ENCODE data around the gene SLIT1.
A peak's percentile ranks its signal among the peaks of the same experiment; 100 is the strongest.

SLIT1 gene

DNA sequence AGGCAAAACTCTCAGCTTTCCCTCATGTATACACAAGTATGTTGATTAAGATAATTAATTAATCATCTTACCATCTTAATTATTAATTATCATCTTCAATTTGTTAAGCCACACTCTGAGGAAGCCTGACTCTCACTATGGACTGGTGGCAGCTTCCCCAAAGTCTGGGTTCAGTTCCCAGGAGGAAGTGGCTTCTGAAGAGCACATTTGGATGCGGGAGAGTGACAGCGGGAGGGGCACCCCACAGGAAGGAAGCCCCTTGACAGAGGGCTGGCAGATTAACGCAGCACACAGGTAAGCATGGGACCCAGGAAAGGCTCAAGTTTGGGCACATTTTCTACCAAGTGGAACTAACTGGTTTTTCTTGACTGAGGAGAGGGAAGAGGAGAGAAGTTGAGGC is 13.4 kb upstream of the SLIT1 start:
- no peak for DNase-seq

- DNase-seq = no peak
These were observed 11.3 kb upstream of the SLIT1 start for GRCh38 chr10:97197030-97197500.

DNA sequence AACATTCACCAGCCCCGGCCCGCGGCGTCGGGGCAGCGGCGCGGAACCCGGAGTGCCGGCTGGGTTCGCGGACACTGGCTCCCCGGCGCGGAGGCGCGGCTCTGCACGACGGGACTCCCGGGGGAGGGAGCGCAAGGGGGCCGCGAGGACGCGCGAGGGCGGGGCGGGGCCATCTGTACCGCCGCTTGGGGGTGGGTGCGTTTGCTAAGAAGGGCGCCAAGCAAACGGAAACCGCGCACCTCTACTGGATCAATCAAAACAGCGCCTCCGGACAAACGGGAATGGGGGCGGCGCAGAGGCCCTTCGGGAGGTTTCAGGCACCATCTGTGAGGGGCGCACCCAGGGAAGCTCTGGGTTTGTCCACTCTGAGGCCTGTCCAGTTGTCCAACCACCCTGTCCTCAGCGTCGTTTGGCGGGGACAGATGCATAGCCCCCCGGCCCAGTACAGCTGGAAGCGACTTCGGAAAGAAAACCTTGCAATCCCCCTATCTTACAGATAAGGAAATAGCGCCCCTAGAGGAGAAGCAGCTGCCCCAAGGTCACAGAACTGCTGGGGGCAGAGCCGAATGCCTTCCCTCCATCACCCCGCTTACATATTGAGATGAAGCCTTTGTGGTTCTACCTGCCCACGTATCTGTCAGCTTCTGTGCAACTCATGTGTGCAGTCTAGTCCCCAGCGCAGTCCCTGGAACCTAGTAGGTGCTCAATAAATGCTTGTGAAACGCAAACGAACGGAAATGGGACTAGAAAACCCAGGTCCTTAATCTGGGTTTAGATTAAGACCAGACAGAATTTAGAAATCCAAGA is 10.7 kb upstream of the SLIT1 start:
- DNase-seq = peak; percentile 53

- no peak for DNase-seq
These were observed 10.0 kb upstream of the SLIT1 start for GRCh38 chr10:97195706-97196222.

DNA sequence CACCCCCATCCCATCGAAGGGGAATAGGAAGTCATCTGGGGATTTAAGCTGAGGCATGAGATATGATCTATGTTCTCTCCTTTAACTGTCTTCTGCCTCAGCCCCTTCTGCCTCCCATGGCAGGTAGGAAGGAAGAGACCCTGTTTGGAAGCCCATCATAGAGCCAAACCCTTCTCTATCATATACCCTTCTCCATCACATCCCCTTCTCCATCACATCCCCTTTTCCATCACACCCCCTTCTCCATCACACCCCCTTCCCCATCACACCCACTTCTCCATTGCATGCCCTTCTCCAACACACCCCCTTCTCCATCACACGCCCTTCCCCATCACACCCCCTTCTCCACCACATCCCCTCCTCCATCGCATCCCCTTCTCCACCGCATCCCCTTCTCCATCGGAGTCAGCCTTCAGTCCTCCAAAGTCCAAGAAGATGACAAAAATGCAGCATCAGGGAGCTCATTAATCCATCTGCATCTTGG is 7.2 kb upstream of the SLIT1 start:
- DNase-seq = no peak

DNA sequence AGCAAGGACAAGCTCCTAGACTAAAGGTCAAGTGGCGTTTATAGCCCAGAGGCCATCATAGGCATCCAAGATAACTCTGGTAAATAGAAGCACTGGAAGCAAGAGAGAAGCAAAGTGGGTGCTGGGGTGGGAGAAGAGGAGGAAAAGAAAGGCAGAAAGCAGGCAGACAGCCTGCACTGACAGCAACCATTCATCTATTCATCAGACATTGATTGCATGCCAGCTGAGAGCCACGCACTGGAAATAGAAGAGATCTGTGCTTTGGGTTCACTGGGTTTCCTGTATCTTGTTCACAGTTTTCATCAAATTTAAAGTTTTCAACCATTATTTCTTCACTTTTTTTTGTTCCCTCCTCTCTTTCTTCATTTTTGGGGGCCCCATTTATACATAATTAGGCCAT is 4.7 kb upstream of the SLIT1 start:
- DNase-seq = no peak

- peak; percentile 75 for DNase-seq
These were observed 2.5 kb upstream of the SLIT1 start for GRCh38 chr10:97188261-97188711.

DNA sequence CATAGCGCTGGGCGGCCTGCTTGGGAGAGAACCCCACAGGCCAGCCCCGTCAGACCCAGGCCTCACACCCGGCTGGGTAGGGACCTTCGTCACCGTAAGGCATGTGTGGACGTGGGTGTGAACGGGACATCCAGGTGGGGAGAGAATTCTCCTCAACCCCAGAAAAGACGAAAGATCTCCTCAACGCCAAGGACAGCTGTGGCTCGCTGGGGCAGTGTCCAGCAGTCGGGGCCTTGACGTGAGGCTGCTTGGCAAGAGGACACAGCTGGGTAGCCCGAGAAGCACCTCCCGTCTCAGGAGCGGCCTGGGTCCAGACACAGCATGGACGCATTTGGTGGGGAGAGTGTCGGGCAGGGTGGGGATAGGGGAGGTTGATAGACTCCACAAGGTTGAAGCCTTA is 1.2 kb upstream of the SLIT1 start:
- no peak for DNase-seq

- DNase-seq = no peak
These were observed 811 bp downstream of the SLIT1 start for GRCh38 chr10:97184971-97185325.

DNA sequence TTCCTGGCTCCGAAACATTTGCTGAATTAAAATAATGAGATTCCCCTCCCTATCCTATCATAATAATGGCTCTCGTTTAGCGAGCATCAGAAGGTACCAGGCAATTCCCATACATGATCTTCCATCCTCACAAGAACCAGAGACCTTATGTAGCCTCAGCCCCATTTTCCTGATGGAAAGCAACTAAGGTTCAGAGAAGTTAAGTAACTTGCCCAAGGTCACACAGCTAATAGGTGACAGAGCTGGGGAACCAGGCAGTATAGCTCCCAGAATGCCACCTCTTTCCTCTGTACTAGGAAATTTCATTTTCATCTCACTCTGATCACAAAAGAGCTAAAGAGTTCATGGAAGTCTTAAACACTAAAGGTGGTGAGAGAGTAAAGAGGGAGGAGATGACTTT is 2.4 kb downstream of the SLIT1 start:
- no peak for DNase-seq

DNA sequence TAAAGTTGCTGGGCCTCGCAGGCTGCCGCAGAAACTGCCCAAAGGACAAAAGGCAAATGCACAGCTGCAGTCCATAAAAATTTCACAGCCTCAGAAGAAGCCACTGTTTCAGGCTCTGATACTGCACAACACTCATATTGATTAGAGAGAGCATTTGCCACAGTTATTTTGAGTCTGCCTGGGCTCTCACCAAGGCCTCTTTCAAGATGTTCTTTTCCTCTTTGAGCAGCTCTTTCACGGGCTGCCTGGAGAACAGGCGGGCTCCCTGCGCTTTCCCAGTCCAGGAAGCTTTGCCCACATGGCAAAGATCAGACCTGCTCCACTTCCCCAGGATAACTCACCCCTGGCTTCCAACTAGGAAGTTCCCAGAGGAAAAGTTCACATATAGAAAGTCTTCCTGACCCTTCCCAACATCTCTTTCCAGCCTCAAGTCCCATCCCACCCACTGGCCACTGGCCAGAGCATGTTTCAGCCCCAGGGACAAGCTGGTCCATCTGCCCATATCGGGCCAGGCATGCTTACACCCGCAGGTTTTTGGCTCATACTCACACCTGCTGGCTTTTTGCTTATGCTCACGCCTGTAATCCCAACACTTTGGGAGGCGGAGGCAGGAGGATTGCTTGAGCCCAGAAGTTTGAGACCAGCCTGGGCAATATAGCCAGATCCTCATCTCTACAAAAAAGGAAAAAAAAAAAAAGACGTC is 3.3 kb downstream of the SLIT1 start:
- DNase-seq = no peak

DNA sequence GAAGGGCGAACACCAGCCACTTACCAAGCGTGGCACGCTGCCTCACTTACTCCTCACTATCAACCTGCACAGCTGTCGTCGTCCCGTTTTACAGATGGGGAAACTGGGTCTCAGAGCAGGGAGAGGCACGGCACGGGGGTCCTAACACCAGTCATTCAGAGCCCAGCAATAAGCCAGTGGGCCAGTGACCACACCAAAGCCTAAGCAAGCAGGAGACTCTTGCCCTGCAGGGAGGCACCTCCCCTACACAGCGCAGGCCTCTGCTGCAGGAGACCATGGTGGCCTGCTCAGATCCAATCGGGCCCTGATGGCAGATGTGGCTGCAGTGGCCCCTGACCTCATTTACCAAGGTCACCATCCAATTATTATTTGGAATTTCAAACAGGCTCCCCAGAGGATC is 4.8 kb downstream of the SLIT1 start:
- DNase-seq = no peak

DNA sequence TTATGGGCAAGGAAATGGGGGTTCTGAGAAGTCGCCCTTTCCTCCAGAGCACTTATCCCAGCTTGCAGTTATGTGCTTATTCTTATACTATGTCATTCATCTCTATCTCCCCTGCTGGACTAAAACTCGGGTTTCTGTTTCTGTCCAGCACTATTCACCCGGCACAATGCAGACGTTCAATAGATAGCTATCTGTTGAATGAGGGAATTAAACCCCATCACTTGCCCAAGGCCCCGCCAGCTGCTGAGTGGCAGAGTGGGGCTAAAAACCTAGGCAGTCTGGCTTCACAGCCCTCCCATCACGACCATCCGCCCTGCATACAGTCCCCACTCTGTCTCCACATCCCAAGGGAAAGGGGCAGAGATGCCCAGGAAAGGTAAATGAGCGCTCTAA is 5.4 kb downstream of the SLIT1 start:
- DNase-seq = no peak

DNA sequence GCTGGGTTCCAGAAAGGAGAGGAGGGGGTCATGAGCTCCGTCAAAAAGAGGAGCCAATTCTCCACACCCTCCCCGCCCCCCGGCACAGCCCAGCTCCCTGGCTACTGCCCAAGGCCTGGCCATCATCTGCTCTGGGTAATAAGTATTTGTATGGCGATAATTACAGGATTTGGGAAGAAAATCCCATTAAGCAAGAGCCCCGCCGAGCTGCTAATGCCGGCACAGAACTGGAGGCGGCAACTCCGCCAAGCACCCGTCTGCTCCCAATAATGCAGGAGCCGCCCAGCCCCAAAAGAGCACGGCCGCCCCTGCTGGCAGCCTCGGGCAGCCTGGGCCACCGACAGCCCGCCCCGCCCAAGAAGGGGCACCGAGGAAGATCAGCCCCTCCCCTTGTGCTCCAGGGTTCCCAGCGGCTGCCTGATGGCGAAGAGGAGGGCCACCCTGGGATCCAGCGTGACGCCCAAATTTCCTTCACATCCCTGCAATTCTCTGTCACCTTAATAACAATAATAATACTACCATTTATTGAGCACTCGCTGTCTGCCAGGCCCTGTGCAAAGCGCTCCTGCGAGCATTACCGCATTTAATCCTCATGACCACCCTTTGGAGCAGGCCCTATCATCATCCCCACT is 5.9 kb downstream of the SLIT1 start:
- peak; percentile 69 for DNase-seq

DNA sequence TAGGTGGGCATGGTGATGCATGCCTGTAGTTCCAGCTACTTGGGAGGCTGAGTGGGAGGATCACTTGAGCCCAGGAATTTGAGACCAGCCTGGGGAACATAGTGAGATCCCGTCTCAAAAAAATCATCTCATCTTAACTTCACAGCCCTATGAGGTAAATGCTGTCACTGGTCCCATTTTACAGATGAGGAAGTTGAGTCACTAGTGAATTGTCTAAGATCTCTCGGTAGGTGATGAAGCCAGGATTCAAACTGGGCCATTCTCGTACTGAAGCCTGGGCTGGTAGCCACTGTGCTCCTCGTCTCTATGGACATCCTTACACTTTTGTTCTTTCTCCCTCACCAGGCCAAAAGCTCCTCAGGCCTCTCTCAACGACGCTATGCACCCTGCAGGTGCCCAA is 6.4 kb downstream of the SLIT1 start:
- DNase-seq = no peak

GRCh38 chr10:97178074-97178473 is 7.7 kb downstream of the SLIT1 start:
- DNase-seq = no peak

DNA sequence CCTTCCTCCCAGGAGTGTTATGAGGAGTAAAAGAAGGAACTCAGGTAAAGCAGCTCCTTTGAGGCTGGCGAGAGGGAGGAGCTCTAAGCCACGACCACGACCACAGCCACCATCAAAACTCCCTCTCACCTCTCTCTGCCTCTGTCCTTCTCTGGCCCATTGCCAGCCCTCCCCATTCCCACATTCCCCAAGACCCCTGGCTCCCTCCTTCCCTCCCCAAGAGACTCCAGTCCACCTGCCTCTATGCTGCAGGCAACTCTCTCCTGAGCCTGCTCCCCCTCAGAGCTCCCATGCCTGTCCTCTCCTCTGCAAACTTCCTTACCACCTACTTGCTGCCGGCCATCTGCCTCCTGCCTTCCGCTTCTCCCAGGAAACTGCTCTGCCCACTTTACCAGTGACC is 9.5 kb downstream of the SLIT1 start:
- no peak for DNase-seq

DNA sequence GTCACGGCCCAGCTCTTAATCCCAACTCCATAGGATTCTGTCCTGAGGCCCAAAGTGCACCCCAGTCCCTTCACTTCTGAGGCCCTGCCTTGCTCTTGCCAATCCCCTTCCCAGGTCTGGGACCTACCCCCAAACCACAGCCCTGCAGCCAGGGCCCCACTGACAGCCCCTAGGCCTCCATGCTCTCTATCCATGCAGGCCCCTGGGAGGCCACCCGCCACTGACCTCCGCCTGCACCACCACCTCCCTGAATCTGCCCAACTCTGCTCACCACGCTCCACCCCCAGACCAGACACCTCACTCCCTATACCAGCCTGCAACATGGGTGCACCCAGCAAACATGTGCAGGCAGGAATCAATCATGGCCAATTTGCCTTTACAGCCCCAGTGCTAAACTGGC is 10.2 kb downstream of the SLIT1 start:
- DNase-seq = no peak

GRCh38 chr10:97174941-97175340 is 10.8 kb downstream of the SLIT1 start:
- DNase-seq = no peak

- no peak for DNase-seq
These were observed 11.4 kb downstream of the SLIT1 start for GRCh38 chr10:97174276-97174775.

- no peak for DNase-seq
These were observed 12.7 kb downstream of the SLIT1 start for GRCh38 chr10:97173036-97173435.

- DNase-seq = no peak
These were observed 14.8 kb downstream of the SLIT1 start for GRCh38 chr10:97171001-97171400.

- no peak for DNase-seq
These were observed 15.7 kb downstream of the SLIT1 start for GRCh38 chr10:97169911-97170693.
